Small intestine (tissue), 7 donors: ENCODE measurements around the gene HSF2. TPM values are rescaled to one million over a fixed set of nuclear protein-coding genes. Genes with fewer than 3 reads are reported as not detected.
"Not testable (repeated sequence)": the region's sequence is repeated elsewhere in the genome, so short reads cannot be mapped to it uniquely, and the experiment has no call there.

Experiments used
- DNase-seq, 2 donors: peaks; one replicate each; pipeline versions ENCODE4 v3.0.0 to v3.0.0-alpha.2; 2013
- FAIRE-seq: peaks from 2 replicates; lab custom pipeline; 2012; peaks lifted over from hg19 to GRCh38; lab: Jason Lieb, UNC
- H3K27ac ChIP-seq, 3 donors: one replicate each; pipeline ENCODE4 v1.5.1; 2013; ENCODE audit warnings: low read length in 2 of 3, mild to moderate bottlenecking in 2 of 3, control low read depth in 1 of 3, inconsistent platforms in 1 of 3, low read depth in 1 of 3, moderate library complexity in 1 of 3
- H3K27me3 ChIP-seq, 3 donors: one replicate each; pipeline ENCODE4 v1.6.1; 2013; ENCODE audit warnings: low read length in 3 of 3, inconsistent platforms in 1 of 3; ENCODE audit not compliant: control insufficient read depth in 3 of 3, insufficient read depth in 3 of 3
- H3K36me3 ChIP-seq, 3 donors: one replicate each; pipeline ENCODE4 v1.6.1; 2013; ENCODE audit warnings: low read length in 3 of 3, inconsistent platforms in 1 of 3, low read depth in 1 of 3, mild to moderate bottlenecking in 1 of 3, moderate library complexity in 1 of 3; ENCODE audit not compliant: control insufficient read depth in 3 of 3, insufficient read depth in 2 of 3
- H3K4me1 ChIP-seq, 3 donors: one replicate each; pipeline ENCODE4 v1.6.1; 2013; ENCODE audit warnings: low read length in 2 of 3, inconsistent platforms in 1 of 3, low read depth in 1 of 3, mild to moderate bottlenecking in 1 of 3, moderate library complexity in 1 of 3; ENCODE audit not compliant: control insufficient read depth in 3 of 3, insufficient read depth in 2 of 3
- H3K4me3 ChIP-seq, 3 donors: one replicate each; pipeline ENCODE4 v1.5.1; 2013; ENCODE audit warnings: low read length in 3 of 3, control low read depth in 1 of 3, inconsistent platforms in 1 of 3, low read depth in 1 of 3, mild to moderate bottlenecking in 1 of 3, moderate library complexity in 1 of 3
- H3K9me3 ChIP-seq, 2 donors: one replicate each; pipeline ENCODE4 v1.6.1; 2013; ENCODE audit warnings: low read depth in 1 of 2, low read length in 1 of 2; ENCODE audit not compliant: control insufficient read depth in 2 of 2, insufficient read depth in 1 of 2
- WGBS, 3 donors: extraction: QIAGEN DNeasy Blood & Tissue Kit; methylation state at CpG; one replicate each; pipeline ENCODE4 v1.1.7; 2013; 5-methylcytosine and 5-hydroxymethylcytosine counted together
- polyA plus RNA-seq, 4 donors: library from polyadenylated mRNA; stranded (reverse) in 3 of 4; unstranded in 1 of 4; fragments of 200-250 nt in 3 of 4; fragments of 120-200 nt in 1 of 4; gene quantifications; one replicate each; pipeline versions ENCODE4 v1.2.1 to v1.2.3, GENCODE V29; 2013
- donor health status: healthy with polysubstance abuse.
- donor health status: control.
- donor health status: control.
- donor health status: Bipolar disorder and iron deficiency.
- donor health status: healthy.

Gene HSF2
- polyA plus RNA-seq, 4 donors = 5.4 to 12.2 (median 6.5) TPM

GRCh38 chr6:122449069-122449468, 49.6 kb downstream of the HSF2 start:
- H3K27ac ChIP-seq = no peak overlapping the region
- H3K4me3 ChIP-seq = no peak overlapping the region
- WGBS, 3 donors = 88 to 100% (median 100%) methylated on average over 1 of the region's 1 CpG
- H3K4me1 ChIP-seq = no peaks in the 10 kb centered on the region
- DNase-seq = no peak
- no peaks in the 10 kb centered on the region for H3K9me3 ChIP-seq
- no peak for FAIRE-seq
- peaks cover 11 to 28% (median 19%) of the 10 kb centered on the region in 3 donors for H3K36me3 ChIP-seq
- no peaks in the 10 kb centered on the region for H3K27me3 ChIP-seq

- H3K4me3 ChIP-seq = no peak overlapping the region
- 69 to 81% (median 79%) methylated on average over 1 of the region's 1 CpG for WGBS, 3 donors
- no peaks in the 10 kb centered on the region for H3K27me3 ChIP-seq
- DNase-seq = no peak
- peaks cover 0 to 2% (median 0%) of the 10 kb centered on the region in 3 donors for H3K4me1 ChIP-seq
- no peaks in the 10 kb centered on the region for H3K9me3 ChIP-seq
- FAIRE-seq = no peak
- H3K36me3 ChIP-seq = peaks cover 14 to 19% (median 17%) of the 10 kb centered on the region in 3 donors
- H3K27ac ChIP-seq = no peak overlapping the region
Measured at GRCh38 chr6:122452509-122452908, 53.1 kb downstream of the HSF2 start.

- FAIRE-seq = no peak
- H3K9me3 ChIP-seq = no peaks in the 10 kb centered on the region
- no peak overlapping the region for H3K4me3 ChIP-seq
- no peak overlapping the region for H3K27ac ChIP-seq
- H3K36me3 ChIP-seq = peaks cover 9 to 19% (median 11%) of the 10 kb centered on the region in 3 donors
- H3K27me3 ChIP-seq = no peaks in the 10 kb centered on the region
- H3K4me1 ChIP-seq = peaks cover 0 to 4% (median 2%) of the 10 kb centered on the region in 3 donors
- 89 to 91% (median 89%) methylated on average over 4 of the region's 4 CpGs for WGBS, 3 donors
- no peak for DNase-seq
Measured at GRCh38 chr6:122454673-122455072, 55.2 kb downstream of the HSF2 start.

- not testable (repeated sequence) for H3K27me3 ChIP-seq, H3K4me3 ChIP-seq, H3K4me1 ChIP-seq, FAIRE-seq, H3K9me3 ChIP-seq, H3K27ac ChIP-seq
- peaks cover 7 to 17% (median 12%) of the 10 kb centered on the region in 3 donors for H3K36me3 ChIP-seq
- DNase-seq = peak in 1 of 2 donors; percentile 47
- 88 to 97% (median 90%) methylated on average over 1 of the region's 1 CpG for WGBS, 3 donors
Measured at GRCh38 chr6:122455116-122455515, 55.7 kb downstream of the HSF2 start.

GRCh38 chr6:122458087-122458486, 58.6 kb downstream of the HSF2 start:
- peaks cover 3 to 5% (median 4%) of the 10 kb centered on the region in 3 donors for H3K4me1 ChIP-seq
- H3K27me3 ChIP-seq = no peaks in the 10 kb centered on the region
- H3K36me3 ChIP-seq = peaks cover 2 to 10% (median 7%) of the 10 kb centered on the region in 3 donors
- WGBS, 3 donors = 86 to 93% (median 88%) methylated on average over 1 of the region's 1 CpG
- FAIRE-seq = no peak
- H3K9me3 ChIP-seq = no peaks in the 10 kb centered on the region
- no peak for DNase-seq
- no peak overlapping the region for H3K4me3 ChIP-seq
- H3K27ac ChIP-seq = no peak overlapping the region

DNA sequence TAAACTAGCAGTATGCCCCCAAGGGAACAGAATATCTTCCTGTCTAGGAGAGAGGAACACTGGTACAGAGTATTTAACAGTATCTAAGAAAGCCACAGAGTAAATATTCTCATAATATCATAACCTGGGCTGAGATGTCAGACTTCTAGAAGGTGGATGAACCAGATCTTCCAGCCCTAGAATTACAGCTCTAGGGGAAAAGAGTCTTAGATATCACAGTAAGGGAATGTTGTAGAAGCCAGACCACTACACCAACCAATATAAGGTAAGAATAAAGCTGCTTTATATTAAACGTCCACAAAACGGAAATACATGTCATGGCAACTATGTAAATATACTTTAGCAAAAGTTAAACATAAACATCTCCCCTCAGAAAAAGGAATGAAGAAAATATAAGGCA, 59.8 kb downstream of the HSF2 start:
- H3K4me1 ChIP-seq = peaks cover 3 to 5% (median 4%) of the 10 kb centered on the region in 3 donors
- DNase-seq (no peak), FAIRE-seq (no peak)
- H3K36me3 ChIP-seq = peaks cover 0 to 10% (median 7%) of the 10 kb centered on the region in 3 donors
- H3K9me3 ChIP-seq = no peaks in the 10 kb centered on the region
- H3K27ac ChIP-seq = no peak overlapping the region
- WGBS, 3 donors = 44 to 61% (median 53%) methylated on average over 2 of the region's 2 CpGs
- no peak overlapping the region for H3K4me3 ChIP-seq
- H3K27me3 ChIP-seq = no peaks in the 10 kb centered on the region

DNA sequence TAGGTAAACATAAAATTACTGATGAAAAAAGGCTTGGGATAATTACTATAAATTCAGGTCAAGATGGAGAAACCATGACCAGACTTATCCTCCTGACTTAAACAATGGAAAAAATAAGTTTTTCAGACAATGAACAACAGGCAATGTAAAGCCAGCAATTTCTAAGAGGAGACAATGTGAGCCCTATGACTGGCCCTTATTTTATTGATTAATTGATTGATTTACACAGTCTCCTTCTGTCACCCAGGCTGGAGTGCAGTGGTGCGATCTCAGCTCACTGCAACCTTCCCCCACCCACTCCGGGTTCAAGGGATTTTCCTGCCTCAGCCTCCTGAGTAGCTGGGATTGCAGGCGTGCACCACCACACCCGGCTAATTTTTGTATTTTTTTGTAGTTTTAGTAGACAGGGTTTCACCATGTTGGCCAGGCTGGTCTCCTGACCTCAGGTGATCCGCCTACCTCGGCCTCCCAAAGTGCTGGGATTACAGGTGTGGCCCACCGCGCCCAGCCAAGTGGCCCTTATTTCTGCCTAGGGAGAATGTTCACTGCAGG, 60.5 kb downstream of the HSF2 start:
- H3K4me3 ChIP-seq, FAIRE-seq, H3K9me3 ChIP-seq, H3K4me1 ChIP-seq, H3K27me3 ChIP-seq, H3K27ac ChIP-seq, H3K36me3 ChIP-seq, DNase-seq: not testable (repeated sequence)
- WGBS, 3 donors = 90 to 96% (median 93%) methylated on average over 8 of the region's 8 CpGs

DNA sequence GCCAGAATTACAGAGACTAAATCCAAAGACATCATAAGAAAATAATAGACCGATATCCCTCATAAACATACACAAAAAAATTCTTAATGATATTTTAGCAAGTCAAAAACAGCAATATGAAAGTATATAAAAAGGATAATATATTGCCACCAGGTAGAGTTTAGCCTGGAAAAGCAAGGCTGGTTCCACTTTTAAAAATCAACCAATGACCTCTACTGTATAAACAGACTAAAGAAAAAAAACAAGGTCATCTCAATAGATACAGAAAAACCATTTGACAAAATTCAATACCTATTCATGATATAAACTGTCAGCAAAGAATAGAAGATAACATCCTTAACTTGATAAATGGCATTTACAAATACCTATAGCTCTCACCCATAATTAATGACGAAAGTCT, 62.4 kb downstream of the HSF2 start:
- Histone ChIP-seq H3K36me3 (peaks cover 0 to 11% (median 3%) of the 10 kb centered on the region in 3 donors), H3K4me3 (no peak overlapping the region), H3K27ac (no peak overlapping the region), H3K27me3 (no peaks in the 10 kb centered on the region), H3K4me1 (peaks cover 3 to 4% (median 3%) of the 10 kb centered on the region in 3 donors), H3K9me3 (no peaks in the 10 kb centered on the region)
- 93 to 99% (median 96%) methylated on average over 2 of the region's 2 CpGs for WGBS, 3 donors
- DNase-seq = no peak
- FAIRE-seq = no peak
